ENCODE measurements around the gene RING1. TPM values are rescaled to one million over a fixed set of nuclear protein-coding genes. Genes with fewer than 3 reads are reported as not detected.
A peak's percentile ranks its signal among the peaks of the same experiment; 100 is the strongest.

RING1 gene
- total RNA-seq, 1 donor from 2014 or later: 24.5 TPM

GRCh38 chr6:33171016-33171879 is 37.1 kb upstream of the RING1 start:
- intact Hi-C loops (cut with DNase I): no loop called here
- DNase-seq (ENCODE audit: low spot score): peak; percentile 49

GRCh38 chr6:33171880-33172687 is 36.2 kb upstream of the RING1 start:
- intact Hi-C loops (cut with DNase I): no loop called here
- peak; percentile 63 for DNase-seq (ENCODE audit: low spot score)

- intact Hi-C loops (cut with DNase I): no loop called here
- peak; percentile 43 for DNase-seq (ENCODE audit: low spot score)
These were observed 35.4 kb upstream of the RING1 start for GRCh38 chr6:33172688-33173534.

- no peak for DNase-seq (ENCODE audit: low spot score)
These were observed 34.6 kb upstream of the RING1 start for GRCh38 chr6:33173535-33174180.

GRCh38 chr6:33174784-33175183 is 33.5 kb upstream of the RING1 start:
- no peak for DNase-seq (ENCODE audit: low spot score)
- intact Hi-C loops (cut with DNase I): no loop called here

More at GRCh38 chr6:33173535-33174180, 34.6 kb upstream of the RING1 start:
- intact Hi-C loops (cut with DNase I): no loop called here

GRCh38 chr6:33175436-33176069 is 32.7 kb upstream of the RING1 start:
- DNase-seq (ENCODE audit: low spot score): no peak
- intact Hi-C loops (cut with DNase I): no loop called here

GRCh38 chr6:33176906-33177305 is 31.4 kb upstream of the RING1 start:
- DNase-seq (ENCODE audit: low spot score): no peak
- intact Hi-C loops (cut with DNase I): no loop called here

GRCh38 chr6:33177552-33178446 is 30.5 kb upstream of the RING1 start:
- DNase-seq (ENCODE audit: low spot score): no peak
- intact Hi-C loops (cut with DNase I): no loop called here

- no peak for DNase-seq (ENCODE audit: low spot score)
- intact Hi-C loops (cut with DNase I): no loop called here
These were observed 29.4 kb upstream of the RING1 start for GRCh38 chr6:33178755-33179475.

GRCh38 chr6:33181141-33181540 is 27.2 kb upstream of the RING1 start:
- intact Hi-C loops (cut with DNase I): no loop called here
- DNase-seq (ENCODE audit: low spot score): no peak

GRCh38 chr6:33183071-33183683 is 25.1 kb upstream of the RING1 start:
- intact Hi-C loops (cut with DNase I): no loop called here
- DNase-seq (ENCODE audit: low spot score): no peak

GRCh38 chr6:33185190-33185589 is 23.1 kb upstream of the RING1 start:
- intact Hi-C loops (cut with DNase I): no loop called here
- DNase-seq (ENCODE audit: low spot score): no peak

GRCh38 chr6:33185654-33186187 is 22.6 kb upstream of the RING1 start:
- intact Hi-C loops (cut with DNase I): no loop called here
- no peak for DNase-seq (ENCODE audit: low spot score)

GRCh38 chr6:33187809-33188208 is 20.5 kb upstream of the RING1 start:
- intact Hi-C loops (cut with DNase I): no loop called here
- no peak for DNase-seq (ENCODE audit: low spot score)

GRCh38 chr6:33189164-33189563 is 19.1 kb upstream of the RING1 start:
- no peak for DNase-seq (ENCODE audit: low spot score)
- intact Hi-C loops (cut with DNase I): no loop called here

- intact Hi-C loops (cut with DNase I): no loop called here
- no peak for DNase-seq (ENCODE audit: low spot score)
These were observed 18.5 kb upstream of the RING1 start for GRCh38 chr6:33189625-33190448.
